GM12891 (cell line): ENCODE measurements around the gene FAM47B.

Experiments
- PAX5 ChIP-seq: IDR thresholded peaks from 2 replicates; pipeline ENCODE4 v1.6.1; 2011; ENCODE audit warnings: low read length, moderate library complexity, mild to moderate bottlenecking; ENCODE audit not compliant: insufficient read depth, severe bottlenecking
- POLR2A ChIP-seq: IDR thresholded peaks from 2 replicates; pipeline ENCODE4 v1.6.1; 2011; ENCODE audit warnings: low read depth, low read length, control low read depth
- POLR2AphosphoS5 ChIP-seq: IDR thresholded peaks from 2 replicates; pipeline ENCODE4 v1.6.1; 2011; ENCODE audit warnings: low read depth, low read length, control low read depth
- POU2F2 ChIP-seq: IDR thresholded peaks from 2 replicates; pipeline ENCODE4 v1.6.1; 2011; ENCODE audit warnings: low read depth, mild to moderate bottlenecking, control low read depth, low read length, moderate library complexity
- SPI1 ChIP-seq: IDR thresholded peaks from 2 replicates; pipeline ENCODE4 v1.6.1; 2011; ENCODE audit warnings: low read depth, low read length, control low read depth
- TAF1 ChIP-seq: IDR thresholded peaks from 2 replicates; pipeline ENCODE4 v1.6.1; 2011; ENCODE audit warnings: low read depth, low read length, control low read depth

DNA sequence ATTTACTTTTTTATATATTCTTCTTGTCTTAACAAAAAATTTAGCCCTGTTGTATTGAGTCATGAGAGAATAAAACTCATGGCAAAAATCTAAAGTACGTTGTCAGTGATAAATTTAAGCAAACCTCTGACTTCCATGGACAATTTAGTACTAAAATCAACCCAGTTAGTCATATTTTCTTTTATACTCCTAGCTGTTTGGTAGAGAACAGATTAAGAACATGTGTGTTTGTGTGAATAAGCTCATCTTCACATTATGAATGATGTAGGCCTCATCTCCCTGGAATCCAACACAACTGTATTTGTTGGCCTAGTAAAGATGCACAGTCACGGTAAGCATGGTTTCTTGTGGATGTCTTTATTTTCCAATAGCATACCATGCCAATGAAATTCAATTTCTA lies 40.8 kb upstream of the FAM47B start:
- no peak for TF ChIP-seq POLR2AphosphoS5
- TF ChIP-seq POLR2A = no peak
- TF ChIP-seq TAF1 = no peak
- TF ChIP-seq PAX5 = no peak
- TF ChIP-seq SPI1 = no peak
- no peak for TF ChIP-seq POU2F2
